BE2C (cell line): ENCODE measurements around the gene GGCT.
A peak's percentile ranks its signal among the peaks of the same experiment; 100 is the strongest.

ENCODE experiments used
- DNase-seq: peaks from one replicate; pipeline ENCODE4 v3.0.0-alpha.2; 2020
- H3K27me3 ChIP-seq: fragments of 250-450 bp; sonication (Bioruptor Pico); 2 replicates; pipeline ENCODE4 v1.5.1; 2020; ENCODE audit warnings: mild to moderate bottlenecking
- H3K36me3 ChIP-seq: fragments of 250-450 bp; sonication (Bioruptor Pico); 2 replicates; pipeline ENCODE4 v1.5.1; 2020; ENCODE audit warnings: mild to moderate bottlenecking
- H3K4me1 ChIP-seq: fragments of 250-450 bp; sonication (Bioruptor Pico); 2 replicates; pipeline ENCODE4 v1.5.1; 2020
- H3K4me3 ChIP-seq: 2 replicates; pipeline ENCODE4 v1.5.1; 2011; ENCODE audit warnings: low read depth, low read length
- H3K9me3 ChIP-seq: fragments of 250-450 bp; sonication (Bioruptor Pico); 2 replicates; pipeline ENCODE4 v1.5.1; 2020
- TF ChIP-seq, protein P1 (sequence below): IDR thresholded peaks from 2 replicates; pipeline ENCODE4 v1.5.1; 2012; ENCODE audit warnings: mild to moderate bottlenecking, low read depth, low read length

The GGCT gene

DNA sequence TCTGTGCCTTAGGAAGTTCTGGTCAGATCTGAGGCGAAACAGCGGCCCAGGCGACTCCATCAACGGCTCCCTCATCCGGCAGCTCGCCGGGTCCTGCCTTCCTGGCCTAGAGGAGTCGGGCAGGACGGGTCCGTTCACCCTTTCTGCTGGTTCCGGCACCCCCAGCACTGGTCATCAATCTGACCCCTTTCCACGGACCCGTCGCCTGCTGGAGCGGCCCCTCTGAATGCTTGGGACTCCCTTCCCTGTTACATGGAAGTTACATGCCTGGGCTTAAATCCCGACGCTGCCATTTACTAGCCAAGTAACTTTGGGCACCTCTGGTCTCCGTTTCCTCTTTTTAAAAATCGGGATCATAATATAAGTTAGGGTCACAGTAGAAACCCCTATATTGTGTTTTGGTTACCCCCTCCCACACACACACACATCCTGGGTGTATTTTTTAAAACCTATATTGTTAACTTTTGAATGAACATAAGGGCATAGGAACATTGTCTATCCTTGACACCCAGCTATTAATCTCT is 607 bp upstream of the GGCT start:
- no peak for DNase-seq
- Histone ChIP-seq H3K4me3 (peak overlapping the region; percentile 96), H3K4me1 (peaks cover 8% of the 10 kb centered on the region), H3K27me3 (no peaks in the 10 kb centered on the region), H3K36me3 (peaks cover 4% of the 10 kb centered on the region), H3K9me3 (0 out of 2 replicates have a peak, but pooled peaks cover 4% of the 10 kb centered on the region)
- TF ChIP-seq, protein P1, sequence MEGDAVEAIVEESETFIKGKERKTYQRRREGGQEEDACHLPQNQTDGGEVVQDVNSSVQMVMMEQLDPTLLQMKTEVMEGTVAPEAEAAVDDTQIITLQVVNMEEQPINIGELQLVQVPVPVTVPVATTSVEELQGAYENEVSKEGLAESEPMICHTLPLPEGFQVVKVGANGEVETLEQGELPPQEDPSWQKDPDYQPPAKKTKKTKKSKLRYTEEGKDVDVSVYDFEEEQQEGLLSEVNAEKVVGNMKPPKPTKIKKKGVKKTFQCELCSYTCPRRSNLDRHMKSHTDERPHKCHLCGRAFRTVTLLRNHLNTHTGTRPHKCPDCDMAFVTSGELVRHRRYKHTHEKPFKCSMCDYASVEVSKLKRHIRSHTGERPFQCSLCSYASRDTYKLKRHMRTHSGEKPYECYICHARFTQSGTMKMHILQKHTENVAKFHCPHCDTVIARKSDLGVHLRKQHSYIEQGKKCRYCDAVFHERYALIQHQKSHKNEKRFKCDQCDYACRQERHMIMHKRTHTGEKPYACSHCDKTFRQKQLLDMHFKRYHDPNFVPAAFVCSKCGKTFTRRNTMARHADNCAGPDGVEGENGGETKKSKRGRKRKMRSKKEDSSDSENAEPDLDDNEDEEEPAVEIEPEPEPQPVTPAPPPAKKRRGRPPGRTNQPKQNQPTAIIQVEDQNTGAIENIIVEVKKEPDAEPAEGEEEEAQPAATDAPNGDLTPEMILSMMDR: no peak

DNA sequence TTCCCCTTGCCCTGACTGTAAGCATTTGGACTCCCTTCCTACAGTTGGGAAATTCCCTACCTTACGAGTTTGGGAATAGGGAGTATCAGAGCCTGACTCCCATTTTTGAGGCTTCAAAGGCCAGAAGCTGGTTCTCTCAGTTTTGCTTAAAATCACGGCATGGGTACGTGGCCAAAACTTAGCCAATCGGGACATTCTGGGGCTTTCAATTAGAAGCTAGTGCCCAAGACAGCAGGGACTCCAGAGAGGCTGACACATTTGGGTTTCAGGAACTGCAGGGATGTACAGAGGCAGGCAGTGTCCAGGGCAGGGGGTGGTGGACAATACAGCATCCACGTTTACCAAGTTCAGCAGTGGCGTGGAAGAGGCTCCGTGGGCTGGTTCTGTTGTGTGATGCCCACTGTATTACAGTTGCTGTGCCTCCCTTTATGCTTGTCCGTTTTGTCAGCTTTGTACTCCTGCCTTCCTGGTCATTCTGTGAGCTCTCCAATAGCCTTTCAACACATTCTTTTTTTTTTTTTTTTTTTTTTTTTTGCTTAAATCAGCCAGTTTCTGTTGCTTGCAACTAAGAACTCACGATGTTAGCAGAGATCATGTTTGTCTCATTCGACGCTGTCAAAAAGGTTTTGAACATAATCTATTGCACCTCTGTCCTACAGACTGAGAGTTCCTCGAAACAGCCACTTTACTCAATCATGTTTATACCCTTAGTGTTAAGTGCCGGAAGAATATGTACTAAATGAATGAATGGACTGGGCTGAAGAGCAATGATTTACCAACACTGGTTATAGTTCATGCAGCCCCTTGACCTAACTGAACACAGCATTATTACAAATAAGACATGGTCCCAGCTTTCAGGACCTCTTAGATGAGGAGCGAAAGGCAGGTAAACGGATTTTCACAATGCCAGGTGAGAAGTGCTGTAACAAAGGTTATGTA is 1.1 kb downstream of the GGCT start:
- Histone ChIP-seq H3K9me3 (0 out of 2 replicates have a peak, but pooled peaks cover 4% of the 10 kb centered on the region), H3K4me1 (no peaks in the 10 kb centered on the region; the same call in 1 of the 2 replicates), H3K27me3 (no peaks in the 10 kb centered on the region), H3K4me3 (peak overlapping the region; percentile 96), H3K36me3 (peaks cover 16% of the 10 kb centered on the region)
- no peak for DNase-seq
- TF ChIP-seq, protein P1: no peak

DNA sequence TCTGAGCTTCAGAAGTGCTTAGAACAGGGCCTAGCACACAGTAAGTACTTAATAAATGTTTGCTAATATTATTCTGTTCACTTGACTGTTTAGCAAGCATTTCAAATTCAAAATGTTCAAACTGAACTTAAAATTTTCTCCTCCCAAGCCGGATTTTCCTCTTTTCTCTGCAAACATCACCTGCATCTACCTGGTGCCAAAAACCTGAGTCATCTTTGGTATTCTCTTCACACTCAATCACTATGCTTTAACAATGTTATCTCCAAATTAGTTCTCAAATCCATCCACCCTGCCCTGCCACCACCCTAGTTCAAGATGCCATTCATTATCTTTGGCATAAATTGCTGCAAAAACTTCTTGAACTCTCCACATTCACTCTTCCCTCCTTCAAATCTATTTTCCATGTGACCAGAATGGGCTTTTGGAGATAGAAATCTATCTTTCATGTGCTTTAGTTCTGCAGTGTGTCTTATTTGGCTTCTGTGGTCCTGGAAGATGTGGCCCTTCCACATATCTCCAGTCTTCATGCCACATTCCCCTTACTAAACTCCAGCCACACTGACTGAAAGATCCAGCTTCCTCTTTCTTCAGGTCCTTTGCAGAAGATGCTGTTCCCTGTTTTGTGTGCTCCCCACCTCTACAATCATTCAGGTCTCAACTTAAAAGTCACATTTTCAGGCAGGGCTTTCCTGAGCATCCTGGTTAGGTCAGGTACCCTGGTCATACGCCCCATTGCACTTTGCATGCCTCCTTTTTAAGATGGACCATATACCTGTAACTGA is 2.0 kb downstream of the GGCT start:
- Histone ChIP-seq H3K9me3 (0 out of 2 replicates have a peak, but pooled peaks cover 4% of the 10 kb centered on the region), H3K27me3 (no peaks in the 10 kb centered on the region), H3K4me1 (no peaks in the 10 kb centered on the region; the same call in 1 of the 2 replicates), H3K36me3 (peaks cover 20% of the 10 kb centered on the region), H3K4me3 (0 out of 2 replicates have a peak overlapping the region, but pooled peaks have one; percentile 5)
- TF ChIP-seq, protein P1: no peak
- DNase-seq: no peak

DNA sequence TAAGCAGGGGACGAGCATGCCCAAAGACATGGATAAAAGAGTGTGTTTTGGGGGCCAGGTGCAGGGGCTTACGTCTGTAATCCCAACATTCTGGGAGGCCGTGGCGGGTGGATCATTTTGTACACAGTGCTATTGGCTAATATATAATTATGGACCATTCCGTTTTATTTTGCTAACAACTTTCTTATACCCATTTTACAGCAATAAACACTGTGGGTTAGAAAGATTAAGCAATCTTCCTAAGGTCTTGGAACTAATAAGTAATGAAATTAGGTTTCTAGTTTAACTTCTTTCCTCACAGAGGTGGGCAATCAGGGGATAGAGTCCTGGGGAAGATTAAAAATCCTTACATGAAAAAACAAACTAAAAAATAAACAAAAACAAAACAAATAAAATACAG is 3.4 kb downstream of the GGCT start:
- no peaks in the 10 kb centered on the region for H3K27me3 ChIP-seq
- peaks cover 31% of the 10 kb centered on the region for H3K36me3 ChIP-seq
- DNase-seq: no peak
- no peak overlapping the region for H3K4me3 ChIP-seq
- H3K4me1 ChIP-seq: no peaks in the 10 kb centered on the region; the same call in 1 of the 2 replicates
- H3K9me3 ChIP-seq: no peaks in the 10 kb centered on the region
- TF ChIP-seq, protein P1: no peak

DNA sequence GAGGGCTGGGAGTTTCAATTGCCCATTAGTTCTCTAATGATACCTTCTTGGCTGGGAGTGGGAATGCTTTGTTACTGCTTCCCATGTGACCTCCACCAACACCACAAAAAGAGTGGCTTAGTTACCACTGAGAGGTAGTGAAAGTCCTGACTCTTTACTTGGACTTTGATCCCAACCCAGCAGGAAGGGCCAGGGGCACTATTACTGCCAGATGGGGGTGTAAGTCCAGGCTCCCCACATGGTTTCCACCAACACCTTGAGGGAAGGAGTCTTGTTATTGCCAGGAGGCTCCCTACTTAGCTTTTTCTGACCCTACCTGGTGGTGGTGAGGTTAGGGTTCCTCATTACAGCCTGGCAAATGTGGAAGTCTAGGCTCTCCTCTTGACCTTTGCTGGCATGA is 11.4 kb downstream of the GGCT start:
- DNase-seq: no peak
- Histone ChIP-seq H3K4me3 (no peak overlapping the region), H3K4me1 (no peaks in the 10 kb centered on the region), H3K27me3 (0 out of 2 replicates have a peak, but pooled peaks cover 4% of the 10 kb centered on the region), H3K36me3 (peaks cover 13% of the 10 kb centered on the region), H3K9me3 (no peaks in the 10 kb centered on the region)
- TF ChIP-seq, protein P1: no peak
